Gastroesophageal sphincter (tissue), 3 donors: Measurements from ENCODE around the gene EMILIN2.

Experiments
- CTCF ChIP-seq, 4 experiments: fragments of 200-600 bp in 2 of 4; fragments of 450-650 bp in 2 of 4; sonication (generic) in 1 of 4; IDR thresholded peaks; one replicate each; pipeline ENCODE4 v1.5.1; 2017 to 2019; ENCODE audit warnings: antibody characterized with exemption in 4 of 4, mild to moderate bottlenecking in 2 of 4, moderate library complexity in 2 of 4
- EP300 ChIP-seq: sonication (generic); formaldehyde crosslinking; IDR thresholded peaks from one replicate; pipeline ENCODE4 v1.6.1; 2017; ENCODE audit warnings: antibody characterized with exemption, mild to moderate bottlenecking
- POLR2A ChIP-seq, 2 donors: fragments of 450-650 bp; IDR thresholded peaks; one replicate each; pipeline ENCODE4 v1.6.1; 2017; ENCODE audit warnings: antibody characterized with exemption in 2 of 2, mild to moderate bottlenecking in 2 of 2, moderate library complexity in 1 of 2
- POLR2AphosphoS5 ChIP-seq: sonication (generic); formaldehyde crosslinking; IDR thresholded peaks from one replicate; pipeline ENCODE4 v1.6.1; 2017; ENCODE audit warnings: antibody characterized with exemption

- no peak for TF ChIP-seq CTCF (IDR thresholded peaks at IDR 0.05)
- TF ChIP-seq EP300: no peak
- TF ChIP-seq POLR2A (IDR thresholded peaks at IDR 0.05): no peak
- no peak for TF ChIP-seq POLR2AphosphoS5
These were observed 62.8 kb downstream of the EMILIN2 start for GRCh38 chr18:2909431-2910140.
